ENCODE measurements around the gene LLGL1.

DNA sequence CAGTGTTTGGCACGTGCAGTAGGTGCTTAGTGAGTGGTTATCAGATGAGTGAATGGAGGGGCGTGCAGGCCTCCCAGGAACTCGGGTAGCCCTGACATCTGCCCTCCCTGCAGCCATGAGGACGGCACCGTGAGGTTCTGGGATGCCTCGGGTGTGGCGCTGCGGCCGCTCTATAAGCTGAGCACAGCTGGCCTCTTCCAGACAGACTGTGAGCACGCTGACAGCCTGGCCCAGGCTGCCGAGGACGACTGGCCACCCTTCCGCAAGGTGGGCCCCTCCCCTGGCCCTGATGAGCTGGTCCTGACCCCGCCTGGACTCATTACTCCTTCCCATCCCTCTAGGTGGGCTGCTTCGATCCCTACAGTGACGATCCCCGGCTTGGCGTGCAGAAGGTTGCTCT is 11.1 kb downstream of the LLGL1 start:
- no peak for TF ChIP-seq TAF1 (IDR thresholded peaks at IDR 0.05; ENCODE audit: low read depth)
- no peak for TF ChIP-seq EP300 (conservative IDR thresholded peaks at IDR 0.05; ENCODE audit: poor library complexity, severe bottlenecking)

All from neural cell (in vitro differentiated cells).